ENCODE measurements around the gene MAN2C1. TPM values are rescaled to one million over a fixed set of nuclear protein-coding genes. Genes with fewer than 3 reads are reported as not detected.
A peak's percentile ranks its signal among the peaks of the same experiment; 100 is the strongest.
"Not testable (repeated sequence)": the region's sequence is repeated elsewhere in the genome, so short reads cannot be mapped to it uniquely, and the experiment has no call there.

Gene MAN2C1
- total RNA-seq, 1 donor from 2014 or later = 208 TPM

DNA sequence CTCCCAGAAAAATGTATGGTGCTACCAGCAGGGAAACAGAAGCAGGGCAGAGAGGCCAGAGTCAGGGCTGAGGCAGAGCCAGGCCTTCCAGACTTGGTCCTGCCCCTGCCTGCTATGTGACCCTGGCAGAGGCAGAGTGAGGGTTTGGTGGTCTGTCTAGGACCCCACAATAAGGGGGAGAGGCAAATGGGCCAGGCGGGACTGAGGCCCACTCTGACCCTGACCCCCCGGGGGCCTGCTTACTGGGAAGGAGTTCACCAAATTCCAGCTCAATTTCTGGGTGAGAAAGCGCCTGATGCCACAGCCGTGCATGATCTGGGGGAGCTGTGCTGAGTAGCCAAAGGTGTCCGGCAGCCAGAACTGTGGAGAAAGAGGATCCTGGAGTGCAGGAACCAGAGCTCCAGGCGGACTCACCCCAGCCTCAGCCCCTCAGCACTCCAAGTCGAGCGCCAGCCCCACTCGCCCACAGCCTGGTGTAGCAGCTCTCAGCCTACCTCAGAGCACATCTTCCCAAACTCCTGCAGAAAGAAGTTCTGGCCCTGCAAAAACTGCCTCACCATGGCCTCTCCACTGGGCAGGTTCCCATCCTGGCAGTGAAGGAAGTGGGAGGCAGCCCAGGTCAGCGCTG lies 6.9 kb downstream of the MAN2C1 start:
- no peak for DNase-seq (ENCODE audit: low spot score)

DNA sequence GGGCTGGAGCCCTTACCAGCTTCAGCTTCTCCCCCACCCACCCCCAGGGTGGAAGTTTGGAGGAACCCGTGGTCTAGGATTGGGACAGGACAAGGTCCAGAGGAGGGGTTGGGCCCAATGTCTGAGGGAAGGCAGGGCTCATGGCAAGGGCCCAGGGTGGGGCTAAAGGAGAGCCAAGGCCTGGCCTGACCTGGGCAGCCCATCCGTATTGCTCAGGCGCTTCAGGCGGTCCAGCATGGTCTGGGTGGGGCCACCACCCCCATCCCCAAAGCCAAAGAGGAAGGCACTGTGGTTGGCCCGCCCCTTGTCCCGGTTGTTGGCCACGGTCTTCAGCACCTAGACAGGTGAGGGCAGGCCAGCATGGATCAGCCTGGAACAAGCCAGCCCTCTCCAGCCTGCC lies 7.6 kb downstream of the MAN2C1 start:
- peak; percentile 87 for DNase-seq (ENCODE audit: low spot score)

DNA sequence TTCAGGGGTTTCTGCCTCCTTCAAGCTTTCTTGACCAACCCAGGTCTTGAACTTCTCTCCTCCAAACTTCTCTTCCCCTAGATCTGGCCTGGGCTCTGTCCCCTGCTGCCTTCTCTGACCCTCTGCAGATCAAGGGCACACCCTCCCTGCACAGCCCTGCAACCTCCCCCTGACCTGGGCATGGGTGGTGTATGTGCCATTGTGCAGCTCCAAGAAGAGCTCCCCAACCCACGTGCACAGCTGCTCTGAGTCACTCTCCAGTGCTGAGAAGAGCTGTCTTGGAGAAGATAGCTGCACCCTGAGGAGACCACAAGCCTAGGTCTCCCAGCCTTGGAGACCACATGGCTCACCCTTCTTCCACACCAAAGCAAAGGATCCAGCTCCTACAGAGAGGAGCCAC lies 8.0 kb downstream of the MAN2C1 start:
- peak; percentile 72 for DNase-seq (ENCODE audit: low spot score)

DNA sequence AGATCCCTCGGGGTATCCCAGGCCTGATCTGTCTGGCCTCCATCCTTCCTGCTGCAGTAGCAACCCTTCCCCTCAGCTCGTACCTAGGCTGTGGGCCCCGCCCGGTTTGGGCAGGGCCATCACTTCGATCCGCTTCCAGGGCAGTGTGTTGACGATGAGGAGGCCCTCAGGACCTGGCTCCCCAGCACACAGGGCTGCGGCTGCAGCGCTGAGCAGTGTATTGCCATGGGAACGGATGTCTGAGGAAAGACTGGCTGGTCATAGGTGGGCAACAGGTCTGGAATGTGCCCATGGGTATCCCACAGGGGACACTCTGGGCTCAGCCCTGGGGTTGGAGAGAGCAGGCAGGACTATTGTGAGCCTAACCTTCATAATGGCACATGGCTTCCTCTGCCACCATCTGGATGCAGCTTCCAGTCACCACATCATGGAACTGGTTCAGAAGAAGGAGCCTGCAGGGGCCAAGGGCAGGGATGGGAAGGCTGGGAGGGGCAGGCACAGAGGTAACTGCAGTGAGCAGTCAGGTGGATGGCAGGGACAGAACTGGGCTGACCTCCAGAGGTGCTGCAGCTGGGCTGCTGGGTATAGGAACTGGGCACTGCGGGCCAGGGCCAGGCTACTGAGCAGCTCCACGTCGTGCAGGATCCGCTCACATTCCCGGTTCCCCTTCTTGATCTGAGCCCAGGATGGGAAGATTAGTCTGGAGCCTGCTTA lies 8.7 kb downstream of the MAN2C1 start:
- DNase-seq (ENCODE audit: low spot score) = peak; percentile 81

DNA sequence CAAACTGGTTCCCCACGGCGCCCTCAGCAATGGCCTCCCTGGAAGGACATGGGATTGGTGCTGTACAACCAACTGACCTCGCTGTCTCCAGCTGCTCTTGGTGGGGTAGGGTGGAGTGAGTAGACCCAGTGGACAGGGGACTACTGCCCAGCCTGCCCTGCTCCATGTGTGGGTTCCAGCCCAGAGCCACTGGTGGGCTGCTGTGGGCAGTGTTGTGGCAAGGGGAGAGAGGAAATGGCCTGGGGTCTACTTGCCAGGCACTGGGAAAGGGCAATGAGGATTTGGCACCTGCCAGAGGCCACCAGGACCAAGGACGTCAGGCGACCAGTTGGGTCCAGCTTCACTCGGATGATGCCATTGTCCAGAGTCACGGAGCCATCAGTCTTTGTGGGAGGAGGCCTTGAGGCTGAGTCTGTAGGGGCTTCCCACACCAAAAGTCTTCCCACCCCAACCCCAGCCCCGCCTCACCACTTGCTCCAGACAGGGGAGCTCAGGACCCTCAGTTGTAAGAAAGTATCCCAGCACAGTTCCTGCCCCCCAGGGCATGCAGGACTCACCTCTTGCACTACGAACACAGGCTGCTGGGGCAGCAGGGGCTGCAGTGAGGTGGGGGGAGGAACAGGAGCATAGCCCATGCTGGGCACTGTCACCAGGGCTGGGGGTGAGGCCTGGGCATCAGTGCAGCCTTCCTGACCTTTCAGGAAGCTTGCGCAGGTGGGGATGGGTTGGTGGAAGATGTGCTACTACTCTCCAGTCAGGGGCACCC lies 9.5 kb downstream of the MAN2C1 start:
- peak; percentile 62 for DNase-seq (ENCODE audit: low spot score)

DNA sequence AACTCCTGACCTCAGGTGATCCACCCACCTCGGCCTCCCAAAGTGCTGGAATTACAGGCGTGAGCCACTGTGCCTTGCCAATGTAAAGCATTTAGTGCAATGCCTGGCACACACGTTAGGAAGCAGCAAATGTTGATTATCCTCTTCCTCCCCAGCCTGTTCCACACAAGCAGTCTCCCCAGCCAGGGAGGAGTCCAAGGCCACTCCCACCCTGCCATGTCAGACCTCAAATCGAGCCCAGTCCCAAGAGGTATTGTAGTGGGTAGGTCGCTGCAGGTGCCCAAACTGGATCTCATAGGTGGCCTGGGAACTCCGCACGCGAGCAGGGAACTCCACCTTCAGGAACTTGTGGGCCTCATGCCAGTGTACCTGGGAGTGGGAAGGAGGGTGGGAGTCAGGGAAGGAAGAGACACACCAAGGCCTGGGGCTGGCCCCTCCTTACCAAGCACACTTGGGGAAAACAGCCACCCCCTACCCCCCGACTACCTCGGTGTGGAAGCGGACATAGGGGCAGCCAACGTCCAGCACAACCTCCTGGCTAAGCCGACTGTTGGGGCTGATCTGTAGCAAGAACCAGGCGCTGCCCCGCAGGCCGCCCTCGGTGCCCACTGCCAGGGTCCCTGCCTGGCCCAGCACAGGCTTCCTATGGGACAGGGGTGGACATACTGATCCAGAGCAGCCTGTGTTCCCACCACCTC lies 10.3 kb downstream of the MAN2C1 start:
- DNase-seq (ENCODE audit: low spot score) = peak; percentile 84

DNA sequence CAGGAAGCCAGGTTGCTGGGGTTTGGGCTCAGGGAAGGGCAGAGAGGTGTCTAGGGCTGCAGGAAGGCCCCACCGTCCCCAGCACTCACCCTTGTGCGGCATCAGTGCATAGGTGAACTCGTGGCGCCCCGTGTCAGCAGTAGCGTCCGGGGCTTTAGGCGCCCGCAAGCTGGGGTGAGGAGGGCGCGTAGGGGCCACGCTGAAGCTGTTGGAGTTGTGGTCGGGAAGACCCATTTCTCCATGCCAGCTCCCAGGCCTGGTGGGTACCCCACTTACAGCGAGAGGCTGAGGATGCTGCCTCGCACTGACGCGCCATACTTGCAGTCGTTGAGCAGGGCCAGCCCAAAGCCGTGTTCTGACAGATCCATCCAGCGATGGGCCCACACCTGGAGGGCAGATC lies 11.9 kb downstream of the MAN2C1 start:
- no peak for DNase-seq (ENCODE audit: low spot score)

DNA sequence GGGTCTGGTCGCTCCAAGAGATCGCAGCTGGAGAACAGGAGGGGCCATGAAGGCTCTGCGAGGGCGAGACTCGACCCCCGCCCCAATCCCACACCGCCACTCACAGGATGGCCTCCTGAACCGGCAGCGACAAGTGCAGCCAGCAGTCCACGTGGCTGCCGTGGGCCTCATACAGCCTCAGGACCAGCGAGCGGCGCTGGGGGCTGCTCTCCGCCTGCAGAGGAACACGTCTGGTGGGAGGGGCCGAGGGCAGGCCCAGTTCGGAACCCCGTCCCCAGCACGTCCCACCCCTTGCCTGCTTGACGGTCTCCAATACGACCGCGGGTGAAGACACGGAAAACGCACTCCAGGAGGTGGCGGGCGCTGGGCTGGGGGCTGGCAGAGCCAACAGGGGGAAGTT lies 12.4 kb downstream of the MAN2C1 start:
- DNase-seq (ENCODE audit: low spot score) = no peak

DNA sequence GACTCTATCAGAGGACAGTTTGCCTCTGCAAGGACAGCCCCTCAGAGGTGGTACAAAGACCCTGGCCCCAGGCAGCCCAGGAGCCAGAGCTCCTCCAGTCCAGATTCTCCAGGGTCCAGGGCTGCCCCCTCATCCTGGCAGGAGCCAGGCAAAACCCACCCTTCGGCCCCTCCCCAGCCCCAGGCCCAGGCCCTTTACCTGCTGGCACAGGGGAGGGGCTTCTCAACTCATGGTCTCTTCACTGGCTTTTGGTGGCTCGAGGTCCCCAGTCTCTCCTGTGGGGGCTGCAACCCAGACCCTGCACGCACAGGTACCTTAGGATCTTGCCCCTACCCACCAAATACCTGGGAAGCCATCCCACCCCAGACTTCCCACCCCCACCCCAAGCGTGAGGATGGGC lies 13.0 kb downstream of the MAN2C1 start:
- no peak for DNase-seq (ENCODE audit: low spot score)

DNA sequence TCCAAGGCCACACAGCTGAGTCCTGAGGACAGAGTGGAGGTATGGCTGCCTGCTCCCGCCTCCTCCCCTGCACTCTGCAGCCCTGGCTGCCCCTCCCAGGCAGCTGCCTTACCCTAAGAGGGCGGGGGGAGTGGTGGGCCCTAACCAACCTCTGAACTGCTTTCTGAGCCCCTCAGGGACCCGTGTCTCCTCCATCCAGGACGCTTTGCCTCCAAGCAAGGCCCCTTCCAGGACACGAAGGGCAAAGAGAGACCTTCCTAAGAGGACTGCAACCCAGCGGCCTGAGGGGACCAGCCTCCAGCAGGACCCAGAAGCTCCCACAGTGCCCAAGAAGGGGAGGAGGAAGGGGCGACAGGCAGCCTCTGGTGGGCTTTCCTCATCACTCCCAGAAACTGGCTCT lies 14.0 kb downstream of the MAN2C1 start:
- DNase-seq (ENCODE audit: low spot score) = no peak

DNA sequence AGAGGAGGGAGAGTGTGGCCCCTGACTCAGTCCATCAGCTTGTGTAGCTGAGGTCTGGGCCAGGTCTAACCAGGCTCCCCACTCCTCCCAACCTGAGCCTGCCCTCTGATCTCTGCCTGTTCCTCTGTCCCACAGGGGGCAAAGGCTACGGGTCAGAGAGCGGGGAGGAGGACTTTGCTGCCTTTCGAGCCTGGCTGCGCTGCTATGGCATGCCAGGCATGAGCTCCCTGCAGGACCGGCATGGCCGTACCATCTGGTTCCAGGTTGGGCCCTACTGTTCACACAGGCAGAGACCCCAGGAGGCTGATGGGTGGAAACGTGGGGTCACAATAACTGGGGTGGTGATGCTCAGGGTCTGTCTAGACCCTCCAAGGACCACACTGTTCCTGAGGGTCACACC lies 14.8 kb downstream of the MAN2C1 start:
- DNase-seq (ENCODE audit: low spot score) = no peak

DNA sequence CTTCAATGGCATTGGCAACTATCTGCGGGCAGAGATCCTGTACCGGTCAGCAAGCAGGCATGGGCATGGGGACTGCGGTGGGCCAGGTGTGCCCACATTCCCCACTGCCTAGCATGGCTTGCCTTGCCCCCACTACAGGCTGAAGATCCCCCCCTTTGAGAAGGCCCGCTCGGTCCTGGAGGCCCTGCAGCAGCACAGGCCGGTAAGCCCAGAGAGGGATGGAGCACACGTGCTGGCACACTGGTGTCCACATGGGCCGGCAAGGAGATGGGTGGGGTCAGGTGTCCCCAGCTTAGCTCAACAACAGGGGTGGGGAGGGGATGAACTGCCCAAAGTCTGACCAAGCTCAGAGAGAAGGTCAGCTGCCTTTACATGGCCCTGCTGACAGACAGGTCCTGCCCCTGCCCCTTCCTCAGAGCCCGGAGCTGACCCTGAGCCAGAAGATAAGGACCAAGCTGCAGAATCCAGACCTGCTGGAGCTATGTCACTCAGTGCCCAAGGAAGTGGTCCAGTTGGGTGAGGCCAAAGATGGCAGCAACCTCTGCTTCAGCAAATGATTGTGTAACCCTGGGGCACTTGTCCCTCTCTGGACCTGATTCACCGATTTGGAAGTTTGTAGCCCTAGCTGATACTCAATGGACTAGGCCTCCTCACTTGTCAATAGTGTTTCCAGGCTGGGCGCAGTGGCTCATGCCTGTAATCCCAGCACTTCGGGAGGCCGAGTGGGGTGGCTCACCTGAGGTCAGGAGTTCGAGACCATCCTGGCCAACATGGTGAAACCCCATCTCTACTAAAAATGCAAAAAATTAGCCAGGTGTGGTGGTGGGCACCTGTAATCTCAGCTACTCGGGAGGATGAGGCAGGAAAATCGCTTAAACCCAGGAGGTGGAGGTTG lies 16.0 kb downstream of the MAN2C1 start:
- no peak for DNase-seq (ENCODE audit: low spot score)

DNA sequence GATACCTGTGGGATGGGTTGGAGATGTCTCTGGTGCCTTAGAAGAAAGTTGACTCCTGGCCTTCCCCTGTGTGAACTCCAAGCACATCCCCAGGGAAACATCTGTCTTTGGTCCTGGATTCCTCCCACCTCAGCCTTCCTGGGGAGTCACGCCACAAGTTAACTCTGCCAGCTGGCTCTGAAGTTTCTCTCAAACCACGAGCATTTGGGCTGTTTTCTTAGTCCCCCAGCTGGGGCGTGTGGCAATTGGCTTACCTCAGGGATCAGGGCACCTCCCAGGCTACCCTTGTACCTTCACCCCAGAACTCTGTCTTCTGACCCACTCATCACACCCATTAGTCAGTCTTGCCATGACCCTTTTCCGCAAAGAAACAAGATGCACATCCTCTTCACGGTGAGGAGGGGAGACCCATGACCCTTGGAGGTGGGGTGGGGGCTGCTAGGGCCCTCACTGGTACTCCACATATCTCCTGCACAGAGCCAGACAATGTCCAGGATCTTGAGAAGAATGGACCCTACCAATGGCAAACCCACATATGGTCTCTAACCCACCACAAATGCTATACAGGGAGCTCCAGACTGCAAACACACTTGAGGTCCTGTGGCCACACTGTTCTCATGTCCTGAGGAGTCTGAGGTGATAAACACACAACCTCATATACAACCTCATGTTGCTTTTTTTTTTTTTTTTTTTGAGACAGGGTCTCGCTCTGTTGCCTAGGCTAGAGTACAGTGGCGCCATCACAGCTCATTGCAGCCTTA lies 17.6 kb downstream of the MAN2C1 start:
- DNase-seq (ENCODE audit: low spot score) = no peak

DNA sequence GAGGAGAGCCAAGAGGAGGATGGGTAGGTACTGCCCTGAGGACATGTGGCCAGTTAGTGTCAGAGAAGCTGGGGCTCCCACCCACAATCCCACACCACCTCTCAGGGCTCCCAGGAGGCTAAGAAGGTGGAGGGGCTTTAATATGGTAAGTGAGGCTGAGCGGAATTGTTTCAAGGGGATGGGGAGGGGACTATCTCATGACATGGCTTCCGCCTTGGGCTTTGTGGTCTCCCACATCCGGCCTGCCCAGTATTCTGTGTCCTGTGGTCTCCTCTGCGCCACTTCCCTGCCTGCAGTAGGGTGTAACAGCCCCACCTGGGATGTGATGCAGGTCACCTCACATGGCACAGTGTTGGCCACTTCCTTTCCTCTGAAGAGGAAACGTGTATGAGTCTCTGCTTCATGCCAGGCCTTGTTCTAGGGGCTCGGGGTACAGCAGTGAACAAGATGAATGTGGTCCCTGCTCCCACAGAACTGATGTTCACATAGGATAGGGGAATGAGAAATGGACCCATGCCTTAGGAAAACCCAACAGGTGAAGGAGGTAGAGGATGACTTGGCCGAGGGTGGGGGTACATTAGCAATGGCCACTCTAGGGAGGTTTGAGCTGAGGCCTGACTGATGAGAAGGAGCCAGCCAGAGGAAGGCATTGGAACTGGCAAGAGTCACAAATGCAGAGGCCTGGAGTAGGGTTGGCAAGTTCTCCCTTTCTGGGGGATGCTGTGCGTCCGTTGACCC lies 18.4 kb downstream of the MAN2C1 start:
- DNase-seq (ENCODE audit: low spot score) = no peak

DNA sequence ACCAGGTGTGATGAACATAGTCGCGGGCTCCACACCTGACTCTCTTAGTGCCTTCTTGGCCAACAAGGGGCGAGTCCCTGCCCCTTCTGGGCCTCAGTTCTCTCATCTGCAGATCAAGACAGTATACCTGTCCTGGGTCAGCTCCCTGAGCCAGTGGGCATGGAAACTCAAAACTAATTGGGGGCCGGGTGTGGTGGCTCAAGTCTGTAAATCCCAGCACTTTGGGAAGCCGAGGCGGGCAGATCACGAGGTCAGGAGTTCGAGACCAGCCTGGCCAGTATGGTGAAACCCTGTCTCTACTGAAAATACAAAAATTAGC lies 19.1 kb downstream of the MAN2C1 start:
- not testable (repeated sequence) for DNase-seq (ENCODE audit: low spot score)

DNA sequence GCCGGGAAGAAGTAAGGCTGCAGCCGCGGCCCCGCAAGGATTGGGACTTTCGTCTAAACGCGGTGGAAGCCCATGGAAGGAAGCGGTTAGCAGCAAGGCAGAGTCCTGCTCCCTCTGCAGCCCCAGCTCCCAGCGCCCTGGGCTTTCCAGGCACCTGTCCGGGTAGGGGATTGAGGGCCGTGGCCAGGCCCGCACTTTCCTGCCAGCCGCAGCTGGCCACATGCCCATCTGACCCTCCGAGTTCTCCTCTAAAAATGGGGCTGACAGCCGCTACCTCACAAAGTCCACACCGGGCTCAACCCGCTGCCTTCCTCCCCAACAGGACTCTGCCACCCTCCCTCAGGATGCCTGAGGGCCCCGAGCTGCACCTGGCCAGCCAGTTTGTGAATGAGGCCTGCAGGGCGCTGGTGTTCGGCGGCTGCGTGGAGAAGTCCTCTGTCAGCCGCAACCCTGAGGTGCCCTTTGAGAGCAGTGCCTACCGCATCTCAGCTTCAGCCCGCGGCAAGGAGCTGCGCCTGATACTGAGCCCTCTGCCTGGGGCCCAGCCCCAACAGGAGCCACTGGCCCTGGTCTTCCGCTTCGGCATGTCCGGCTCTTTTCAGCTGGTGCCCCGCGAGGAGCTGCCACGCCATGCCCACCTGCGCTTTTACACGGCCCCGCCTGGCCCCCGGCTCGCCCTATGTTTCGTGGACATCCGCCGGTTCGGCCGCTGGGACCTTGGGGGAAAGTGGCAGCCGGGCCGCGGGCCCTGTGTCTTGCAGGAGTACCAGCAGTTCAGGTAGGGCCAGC lies 19.7 kb downstream of the MAN2C1 start:
- no peak for DNase-seq (ENCODE audit: low spot score)

DNA sequence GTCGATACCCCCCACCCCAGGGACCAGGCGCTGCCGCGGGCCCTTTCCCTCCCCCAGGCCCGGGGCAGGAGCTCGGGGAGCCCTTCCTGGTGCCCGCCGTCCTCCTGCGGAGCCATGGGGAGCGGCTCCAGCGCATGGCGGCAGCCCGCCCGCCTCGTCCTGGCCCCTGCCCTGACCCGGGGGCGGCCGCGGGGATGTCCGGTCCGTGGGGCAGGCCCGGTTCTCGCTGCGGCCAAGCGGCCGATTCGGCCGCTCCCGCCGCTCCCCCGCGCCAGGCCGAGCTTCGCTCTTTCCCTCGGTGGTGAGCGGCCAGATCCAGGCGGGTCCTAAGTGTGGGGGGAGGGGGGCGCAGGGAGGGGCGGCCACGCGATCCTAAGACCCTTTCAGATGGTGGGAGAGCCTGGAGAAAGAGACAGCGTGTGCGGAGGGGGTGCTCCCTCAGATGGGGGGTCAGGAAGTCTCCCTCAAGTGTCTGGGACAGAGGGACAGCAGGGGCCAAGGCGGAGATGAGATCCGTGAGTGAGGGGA lies 20.3 kb downstream of the MAN2C1 start:
- DNase-seq (ENCODE audit: low spot score) = no peak

Data from mesenteric fat pad (tissue), 1 donor.